GM19351 (cell line): ENCODE results near the gene C8G.

Experiments used
- ATAC-seq: cut with Tn5 transposase; IDR thresholded peaks from one replicate; pipeline ENCODE4 v1.9.1; 2021; ENCODE audit warnings: mild to moderate bottlenecking, moderate library complexity; ENCODE audit not compliant: unreplicated experiment

The C8G gene

DNA sequence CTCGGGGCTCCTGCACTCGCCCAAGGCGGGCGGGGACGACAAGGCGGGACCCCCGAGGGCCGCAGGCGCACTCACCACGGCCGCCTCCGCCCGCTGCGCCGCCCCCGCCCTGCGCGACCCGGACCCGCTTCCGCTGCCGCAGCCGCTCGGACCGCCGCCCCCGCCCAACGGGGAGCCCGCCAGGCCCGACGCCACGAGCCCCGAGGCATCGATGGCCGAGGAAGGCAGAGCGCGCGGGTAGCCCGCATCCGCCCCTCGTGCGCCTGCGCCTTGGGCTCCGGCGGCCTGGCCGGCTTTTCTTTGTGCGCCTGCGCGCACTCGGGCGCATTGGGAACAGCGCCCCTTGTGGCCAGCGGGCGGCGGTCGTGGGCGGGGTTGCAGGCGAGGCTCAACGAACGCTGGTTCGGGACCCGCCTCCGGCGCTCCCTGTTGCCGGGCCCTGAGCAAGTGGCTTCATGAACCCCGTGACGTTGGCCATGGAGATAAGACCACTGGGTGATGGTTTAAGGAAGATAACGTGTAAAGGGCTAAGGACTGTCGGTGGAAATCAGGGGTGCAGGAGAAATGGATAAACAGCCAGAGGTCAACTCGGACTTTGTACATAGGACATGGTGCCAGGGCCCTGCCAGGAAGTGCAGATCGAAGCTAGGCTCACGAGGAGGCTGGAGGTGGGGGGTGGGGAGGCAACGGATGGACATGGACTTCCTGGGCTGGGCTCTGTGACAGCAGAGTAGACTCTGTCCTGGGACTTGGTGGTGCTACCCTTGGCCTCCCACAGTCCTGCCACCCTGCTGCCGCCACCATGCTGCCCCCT lies at the start of gene C8G, which contains the start of gene FBXW5:
C8G (plus strand) TSS at position 725 of the 814 bp plus-strand sequence; CDS start at position 803, 78 bp downstream.
FBXW5 (minus strand) TSS at position 220 of the 814 bp plus-strand sequence. CDS start 655 bp downstream, outside the sequence.
- ATAC-seq = peak; percentile 75

DNA sequence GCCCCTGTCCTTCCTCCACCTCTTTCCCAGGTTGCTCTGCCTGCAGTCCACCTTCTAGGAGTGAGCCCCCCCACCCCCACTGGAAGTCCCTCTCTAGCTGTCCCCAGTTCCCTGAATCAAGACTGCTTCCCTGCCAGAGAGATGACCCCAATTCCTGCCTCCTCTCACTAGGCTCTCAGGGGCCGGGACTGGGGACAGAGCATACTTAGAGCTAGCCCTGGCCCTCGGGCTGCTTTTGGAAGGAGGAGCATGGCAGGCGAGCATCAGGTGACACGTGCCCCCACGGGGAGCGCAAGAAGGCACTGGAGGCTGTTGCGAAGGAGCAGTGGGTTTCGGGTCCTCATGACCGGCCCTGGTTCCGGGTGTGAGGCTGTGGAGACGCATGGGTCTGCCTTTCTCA lies 49.0 kb upstream of the C8G start:
- no peak for ATAC-seq

DNA sequence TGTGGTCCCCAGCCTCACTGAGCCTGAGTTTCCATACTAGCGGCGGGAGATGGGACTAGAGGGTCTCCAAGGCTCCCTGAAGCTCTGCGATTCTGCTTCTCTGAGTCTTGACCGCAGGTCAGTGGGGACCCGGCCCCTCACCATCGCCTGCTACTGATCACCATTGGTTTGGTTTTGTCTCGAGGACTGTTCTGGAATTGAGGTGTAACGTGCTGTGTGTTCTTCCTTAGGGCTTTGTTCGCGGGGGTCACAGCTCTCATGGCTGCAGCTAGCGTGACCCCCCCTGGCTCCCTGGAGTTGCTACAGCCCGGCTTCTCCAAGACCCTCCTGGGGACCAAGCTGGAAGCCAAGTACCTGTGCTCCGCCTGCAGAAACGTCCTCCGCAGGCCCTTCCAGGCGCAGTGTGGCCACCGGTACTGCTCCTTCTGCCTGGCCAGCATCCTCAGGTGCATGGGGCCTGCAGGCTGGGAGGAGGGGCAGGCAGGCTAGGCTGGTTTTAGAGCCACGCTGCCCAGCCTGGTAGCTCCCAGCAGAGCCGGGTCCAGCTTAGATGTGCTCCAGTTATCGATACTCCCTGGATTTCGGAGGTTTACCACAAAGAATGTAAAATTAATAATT lies 46.5 kb upstream of the C8G start:
- no peak for ATAC-seq

DNA sequence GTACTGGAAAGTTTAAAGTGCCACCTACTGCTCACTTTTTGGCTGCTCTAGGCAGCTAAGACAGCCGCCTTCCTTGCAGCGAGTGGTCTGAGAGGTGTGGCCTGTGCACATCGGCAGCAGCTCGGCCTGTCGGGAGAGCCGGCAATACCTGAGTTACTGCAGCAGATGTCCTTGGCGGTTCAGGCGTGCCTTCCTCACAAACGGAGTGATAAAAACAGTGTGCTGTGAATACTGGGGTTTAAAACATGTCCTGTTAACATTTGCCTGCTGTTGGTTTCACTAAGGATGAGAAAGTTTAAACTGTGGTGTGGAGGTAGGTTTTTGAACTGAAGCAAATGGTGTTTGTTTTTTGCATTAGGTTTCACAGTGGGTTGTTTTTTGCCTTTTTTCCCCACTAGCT lies 45.8 kb upstream of the C8G start:
- ATAC-seq = no peak

DNA sequence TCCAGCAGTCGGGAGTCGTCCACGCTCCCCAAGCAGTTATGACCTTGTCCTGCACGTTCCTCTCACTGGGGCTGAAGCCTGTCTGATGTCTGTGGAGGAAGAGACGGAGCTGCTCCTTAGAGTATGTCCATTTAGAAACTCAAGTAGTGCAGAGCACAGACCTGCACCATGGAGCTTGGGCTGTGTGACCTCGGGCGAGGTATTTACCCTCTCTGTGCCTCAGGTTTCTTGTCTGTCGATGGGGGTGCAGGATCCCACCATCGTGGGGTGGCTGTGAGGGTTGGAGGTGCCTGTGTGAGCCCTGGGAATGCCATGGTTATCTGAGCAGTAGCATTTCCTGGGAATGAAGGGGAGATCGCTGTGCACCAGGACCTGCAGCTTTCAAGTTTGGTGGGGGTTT lies 44.5 kb upstream of the C8G start:
- no peak for ATAC-seq

DNA sequence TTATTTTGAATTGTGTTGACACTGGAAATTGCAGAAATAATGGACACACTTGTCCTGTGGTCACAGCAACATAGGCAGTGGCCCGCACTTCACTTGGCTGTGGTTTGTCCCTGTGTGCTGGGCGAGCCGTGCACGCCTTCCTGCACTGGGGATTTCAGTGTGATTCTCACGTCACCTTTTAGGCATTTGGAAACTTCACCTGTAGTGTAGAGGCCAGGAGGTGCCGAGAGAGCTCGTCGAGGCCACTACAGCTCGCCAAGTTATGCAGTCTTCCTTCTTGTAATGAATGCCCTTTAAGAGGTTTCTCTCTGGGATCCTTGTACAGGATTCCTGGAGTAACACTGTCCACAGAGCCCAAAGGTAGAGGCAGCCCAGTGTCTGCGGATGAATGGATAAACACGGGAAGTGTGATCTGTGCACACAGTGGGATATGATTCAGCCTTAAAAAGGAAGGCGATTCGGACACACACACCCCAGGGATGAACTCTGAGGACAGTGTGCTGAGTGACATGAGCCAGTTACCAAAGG lies 44.0 kb upstream of the C8G start:
- ATAC-seq = no peak

DNA sequence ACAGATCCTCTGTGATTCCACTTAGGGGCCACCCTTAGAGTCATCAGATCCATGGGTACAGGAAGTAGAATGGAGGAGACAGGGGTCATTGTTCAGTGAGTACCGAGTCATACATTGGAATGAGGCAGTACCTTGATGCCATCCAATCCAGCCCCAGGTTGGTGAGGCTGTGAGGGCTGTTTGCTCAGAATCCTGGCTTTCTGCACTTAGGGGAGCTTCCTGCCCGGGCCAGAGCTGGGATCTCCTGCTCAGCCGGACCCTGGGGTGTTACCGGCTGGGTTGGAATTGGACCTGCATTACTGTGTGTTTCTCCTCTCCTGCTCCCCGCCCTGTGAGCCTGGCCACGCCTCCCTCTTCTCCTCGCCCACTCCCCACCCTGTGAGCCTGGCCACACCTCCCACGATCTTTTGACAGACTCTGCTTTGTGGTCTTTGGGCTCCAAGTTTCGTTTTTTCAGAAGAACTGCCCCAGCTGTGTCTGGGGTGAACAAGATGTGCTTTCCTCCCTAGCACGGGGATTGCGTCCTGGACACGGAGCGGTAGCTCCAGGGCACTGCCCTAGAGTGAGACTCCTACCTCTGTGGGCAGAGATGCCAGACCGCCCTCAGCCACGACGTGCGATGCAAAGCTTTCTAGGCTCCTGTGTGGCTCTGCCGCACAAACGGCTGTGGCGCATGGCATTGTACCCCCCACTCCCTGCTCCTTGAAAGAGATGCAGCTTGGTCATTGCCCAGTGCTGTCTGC lies 43.4 kb upstream of the C8G start:
- peak; percentile 64 for ATAC-seq

DNA sequence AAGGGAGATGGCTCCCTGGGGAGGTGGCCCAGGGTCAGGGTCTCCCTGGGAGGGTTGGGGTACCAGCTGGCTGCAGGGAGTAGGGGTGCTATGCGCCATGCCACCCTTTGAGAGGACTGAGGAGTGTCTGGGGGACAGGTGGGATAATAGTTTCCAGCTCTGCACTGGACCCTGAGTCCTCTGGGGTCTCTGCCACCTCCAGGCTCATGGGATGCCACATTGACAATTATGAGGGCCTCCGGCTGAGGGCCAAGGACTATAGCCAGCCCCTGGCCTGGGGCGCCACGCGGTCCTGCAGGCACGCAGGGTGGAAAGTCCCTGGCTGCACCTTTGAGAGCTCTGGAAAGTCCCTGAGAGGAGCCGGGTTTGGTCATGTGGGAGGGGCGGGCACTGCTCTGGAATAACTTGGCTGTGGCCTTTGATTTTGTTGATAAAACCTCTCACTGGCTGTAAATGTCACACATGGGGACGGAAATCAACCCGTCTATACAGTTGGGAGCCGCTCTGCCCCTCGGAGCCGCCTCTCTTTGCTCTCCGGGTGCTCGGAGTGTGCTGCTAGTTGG lies 42.7 kb upstream of the C8G start:
- ATAC-seq = peak; percentile 53

DNA sequence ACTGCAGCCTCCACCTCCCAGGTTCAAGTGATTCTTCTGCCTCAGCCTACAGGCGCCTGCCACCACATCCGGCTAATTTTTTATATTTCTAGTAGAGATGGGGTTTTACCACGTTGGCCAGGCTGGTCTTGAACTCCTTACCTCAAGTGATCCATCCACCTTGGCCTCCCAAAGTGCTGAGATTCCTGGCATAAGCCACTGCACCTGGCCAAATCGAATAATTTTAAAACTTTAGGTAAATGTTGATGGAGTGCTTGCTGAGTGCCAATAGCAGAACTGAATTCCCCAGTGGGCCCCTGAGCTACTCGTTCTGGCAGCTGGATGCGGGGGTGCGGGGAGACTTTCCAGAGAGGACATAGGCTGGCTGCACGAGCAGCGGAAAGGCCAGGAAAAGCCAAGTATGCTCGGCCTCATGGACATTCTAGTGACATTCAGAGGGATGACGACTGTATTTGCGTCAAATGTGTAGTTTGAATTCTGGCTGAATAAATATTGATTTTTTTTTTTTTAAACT lies 41.9 kb upstream of the C8G start:
- no peak for ATAC-seq

DNA sequence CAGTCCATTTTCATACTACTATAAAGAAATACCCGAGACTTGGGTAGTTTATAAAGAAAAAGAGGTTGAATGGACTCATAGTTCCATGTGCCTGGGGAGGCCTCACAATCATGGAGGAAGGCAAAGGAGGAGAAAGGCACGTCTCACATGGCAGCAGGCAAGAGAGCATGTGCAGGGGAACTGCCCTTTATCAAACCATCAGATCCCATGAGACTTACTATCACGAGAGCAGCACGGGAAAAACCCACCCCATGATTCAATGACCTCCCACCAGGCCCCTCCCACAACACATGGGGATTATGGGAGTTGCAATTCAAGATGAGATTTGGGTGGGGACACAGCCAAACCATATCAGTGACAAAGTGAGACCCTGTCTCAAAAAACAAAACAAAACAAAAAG lies 38.8 kb upstream of the C8G start:
- ATAC-seq = no peak

DNA sequence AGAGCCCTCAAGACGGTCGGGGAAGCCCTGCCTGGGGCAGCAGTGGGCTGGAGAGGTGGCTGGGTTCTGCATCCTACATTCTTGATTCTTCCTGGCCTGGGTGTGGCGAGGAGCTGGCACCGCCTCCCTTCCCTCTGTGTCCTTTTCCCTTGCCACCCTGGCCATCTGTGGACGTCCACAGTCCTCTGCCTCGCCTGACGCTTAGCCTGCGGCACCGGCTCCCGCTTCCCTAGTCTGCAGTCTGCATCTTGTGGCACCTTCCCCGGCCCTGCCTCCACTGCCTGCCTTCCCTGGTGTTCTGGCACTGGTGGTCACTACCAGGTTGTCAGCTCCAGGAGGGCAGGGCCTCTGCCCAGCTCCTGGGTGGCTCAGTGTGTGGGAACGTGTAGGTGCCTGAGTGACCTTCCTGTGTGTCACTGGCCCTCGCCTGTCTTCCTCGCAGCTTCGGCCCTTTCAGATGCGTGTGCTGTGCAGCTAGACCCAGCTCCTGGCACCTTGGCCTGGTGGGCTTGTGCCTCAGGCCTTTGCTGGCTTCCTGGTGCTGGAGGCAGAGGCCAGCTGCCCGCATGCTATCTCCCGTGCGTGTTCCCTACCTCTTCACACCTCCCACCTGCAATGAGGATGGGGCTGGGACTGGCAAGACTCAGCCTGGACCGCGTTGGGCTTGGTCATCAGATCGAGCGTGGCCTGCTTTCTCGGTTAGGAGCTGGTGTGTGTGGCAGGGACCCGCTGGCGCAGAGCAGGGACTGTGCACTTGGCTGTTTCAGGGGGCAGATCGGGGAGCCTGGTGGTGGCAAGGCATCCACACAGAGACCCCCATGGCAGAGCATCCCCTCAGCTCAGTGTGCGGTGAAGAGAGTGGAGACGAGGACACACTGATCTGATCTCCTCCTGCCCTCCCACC lies 37.8 kb upstream of the C8G start:
- ATAC-seq = no peak

DNA sequence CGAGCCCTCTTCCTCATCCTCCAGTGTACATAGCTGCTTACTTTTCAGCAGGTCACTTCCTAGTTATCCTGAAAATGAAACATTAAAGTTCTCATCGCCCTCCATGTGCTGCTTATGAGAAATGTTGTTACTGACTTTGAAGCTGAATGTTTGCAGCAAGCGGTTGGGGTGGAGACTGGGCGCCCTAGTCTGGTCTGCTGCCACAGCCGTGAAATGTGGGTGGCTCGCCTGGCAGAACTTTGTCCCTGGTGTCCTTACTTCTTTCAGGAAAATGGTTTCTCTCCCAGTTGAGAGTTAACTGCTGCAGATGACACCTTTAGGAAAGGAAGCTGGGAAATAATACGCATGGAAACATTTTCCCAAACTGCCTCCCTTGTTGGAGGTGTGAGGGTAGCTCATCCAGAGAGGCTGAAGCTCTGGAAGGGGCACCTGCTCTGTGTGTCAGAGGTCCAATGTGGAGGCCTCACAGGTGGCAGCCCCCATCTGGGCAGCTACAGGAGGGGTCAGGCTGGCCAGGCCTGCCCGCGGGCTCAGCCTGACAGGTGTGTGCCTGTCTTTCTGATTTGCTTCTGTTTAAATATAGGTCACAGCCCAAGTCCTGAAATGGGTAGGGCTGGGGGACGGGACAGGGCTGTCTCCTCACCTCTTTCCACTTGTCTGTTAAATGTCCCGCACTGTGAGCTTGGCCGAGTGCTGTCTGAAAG lies 34.7 kb upstream of the C8G start:
- ATAC-seq = no peak

DNA sequence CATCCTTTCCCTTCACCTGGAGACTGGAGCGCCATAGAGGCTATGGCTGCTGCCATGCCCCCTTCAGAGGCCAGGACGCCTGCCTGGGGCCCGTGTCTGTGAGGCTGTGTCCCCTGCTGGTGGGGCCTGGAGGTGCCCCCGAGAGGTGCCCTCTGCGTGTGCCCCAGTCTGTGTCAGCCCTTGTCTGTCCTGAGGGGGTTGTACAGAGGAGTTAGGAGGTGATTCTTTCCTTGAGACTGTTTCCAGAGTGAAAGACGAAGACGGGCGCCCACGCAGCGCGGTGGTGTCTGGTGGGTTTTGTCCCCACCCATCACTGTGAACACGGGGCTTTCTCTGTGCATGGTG lies 34.2 kb upstream of the C8G start:
- no peak for ATAC-seq

DNA sequence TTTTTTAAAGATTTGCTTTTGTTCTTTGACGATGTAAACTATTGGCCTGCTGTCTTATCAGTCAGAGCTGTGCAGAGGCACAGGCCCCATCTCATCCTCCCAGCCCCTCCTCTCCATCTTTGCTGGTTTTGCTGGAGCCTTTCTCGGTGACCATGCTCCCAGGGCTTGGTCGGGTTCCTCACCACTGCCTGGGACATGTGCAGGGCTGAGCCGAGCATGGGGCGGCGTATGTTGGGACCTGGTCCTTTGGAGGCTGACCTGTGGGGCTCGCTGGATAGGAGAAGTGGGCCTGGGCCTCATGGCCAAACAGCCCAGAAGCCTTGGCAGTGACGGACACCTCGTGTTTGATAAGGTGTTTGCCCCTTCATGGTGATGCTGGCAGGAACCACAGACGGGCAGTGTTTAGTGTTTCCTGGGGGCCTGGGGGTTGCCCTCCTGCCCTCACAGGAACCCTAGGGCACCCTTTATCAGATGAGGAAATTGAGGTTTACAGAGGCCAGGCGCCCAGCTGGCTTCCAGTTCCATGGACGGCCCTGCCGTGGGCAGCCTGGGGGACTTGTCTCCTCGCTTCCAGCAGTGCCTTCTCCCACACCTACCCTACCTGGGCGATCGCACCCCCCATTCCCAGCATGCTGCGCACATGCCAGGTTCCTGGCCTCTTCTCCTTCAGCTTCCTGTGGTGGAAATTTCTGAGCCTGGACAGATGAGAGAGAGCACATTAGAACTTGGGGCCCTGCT lies 31.2 kb upstream of the C8G start:
- ATAC-seq = no peak

DNA sequence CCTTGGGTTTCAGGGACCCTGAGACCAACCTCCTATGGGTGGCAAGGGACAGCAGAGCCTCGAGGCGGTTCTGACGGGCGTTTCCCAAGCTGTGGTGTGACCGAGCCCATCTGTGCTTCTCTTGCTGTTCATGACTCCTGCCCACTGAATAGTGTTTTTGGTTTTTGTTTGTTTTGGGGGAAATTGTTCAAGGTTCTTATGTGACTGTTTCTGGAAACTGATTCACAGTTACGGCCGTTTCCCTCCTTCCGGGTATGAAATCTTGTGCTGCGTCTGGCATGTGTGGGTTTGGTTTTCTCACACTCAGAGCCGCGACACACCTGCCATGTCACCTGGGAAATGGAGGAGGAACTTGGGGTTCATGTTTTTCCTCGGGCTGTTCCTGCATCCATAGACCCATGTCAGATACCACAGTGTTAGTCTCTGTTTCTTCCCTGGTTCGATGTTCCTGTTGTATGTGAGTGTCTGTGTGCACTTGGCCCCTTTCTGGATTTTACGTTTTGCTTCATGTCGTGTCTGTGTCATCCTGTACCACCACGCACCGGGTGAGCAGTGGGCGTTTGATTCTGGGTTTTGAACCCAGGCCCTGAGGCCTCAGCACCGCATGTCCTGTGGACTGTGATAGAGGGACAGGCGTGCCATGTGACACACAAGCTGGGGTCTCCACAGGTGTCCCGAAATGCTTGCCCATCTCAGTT lies 29.3 kb upstream of the C8G start:
- ATAC-seq = no peak

DNA sequence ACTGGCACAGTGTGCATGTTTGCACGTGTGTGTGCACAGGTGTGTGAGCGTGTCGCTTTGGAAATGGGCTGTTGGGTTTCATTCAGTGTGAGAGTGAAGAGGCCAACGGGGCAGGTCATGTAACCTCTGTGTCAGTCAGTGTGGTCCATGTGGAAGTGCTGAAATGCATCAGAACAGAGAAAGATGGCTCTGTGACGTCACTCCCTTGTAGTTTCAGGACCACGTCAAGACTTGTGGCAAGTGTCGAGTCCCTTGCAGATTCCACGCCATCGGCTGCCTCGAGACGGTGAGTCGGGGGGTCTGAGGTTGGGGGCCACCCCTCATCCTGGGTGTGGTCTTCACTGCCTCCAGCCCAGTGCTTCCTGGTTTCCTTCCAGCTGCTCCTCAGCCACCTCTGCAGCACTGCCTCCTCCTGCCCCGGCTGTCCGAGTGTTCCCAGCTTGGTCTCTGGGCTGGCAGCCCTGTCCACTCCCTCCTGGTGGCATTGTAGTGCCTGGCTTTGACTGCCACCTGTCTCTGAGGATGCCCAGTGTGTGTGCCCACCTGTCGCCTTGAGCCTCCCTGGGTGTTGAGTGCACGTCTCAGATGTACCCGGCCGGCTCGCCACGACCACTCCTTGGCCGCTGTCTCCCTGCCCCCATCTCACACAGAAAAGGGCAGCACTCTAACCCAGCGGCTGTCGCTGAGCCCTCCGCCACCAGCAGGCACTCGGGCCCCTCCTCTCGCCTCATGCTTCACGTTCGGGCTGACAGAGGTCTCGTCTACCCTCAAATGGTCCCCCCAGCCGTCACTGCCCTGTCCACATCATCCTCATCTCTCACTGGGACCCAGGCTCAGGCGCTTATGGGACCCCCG lies 28.5 kb upstream of the C8G start:
- ATAC-seq = no peak

DNA sequence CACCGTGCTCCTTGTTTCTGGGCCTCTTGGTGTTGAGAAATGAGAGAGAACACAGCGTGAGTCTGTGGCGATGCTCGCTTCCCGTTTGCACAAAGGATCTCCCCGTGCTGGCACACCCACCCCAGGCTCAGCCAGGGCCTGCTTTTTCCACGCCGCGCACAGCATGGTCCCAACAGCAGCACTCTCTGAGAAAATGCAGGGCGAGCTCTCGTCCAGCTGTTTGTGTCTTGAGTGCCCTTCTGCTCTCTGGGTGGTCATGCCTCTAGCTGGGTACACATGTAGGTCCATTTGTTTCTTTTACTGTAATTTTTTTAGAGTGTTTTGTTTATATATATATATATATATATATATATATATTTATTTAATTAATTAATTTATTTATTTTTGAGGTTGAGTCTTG lies 27.1 kb upstream of the C8G start:
- no peak for ATAC-seq
